HepG2 (cell line): ENCODE measurements around the gene MGMT.

Source experiments
- HNF4G ChIP-seq, 2 experiments: sonication (generic) in 1 of 2; formaldehyde crosslinking in 1 of 2; IDR thresholded peaks; 2 replicates each; pipeline versions ENCODE4 v1.4.0 to v1.6.1; 2011 to 2020; ENCODE audit warnings: borderline replicate concordance in 2 of 2, low read depth in 2 of 2, mild to moderate bottlenecking in 2 of 2, low read length in 1 of 2, missing genetic modification reagents in 1 of 2, moderate library complexity in 1 of 2
- ZBTB7B ChIP-seq: sonication (generic); formaldehyde crosslinking; IDR thresholded peaks from 2 replicates; pipeline ENCODE4 v1.4.0; 2020; ENCODE audit warnings: missing genetic modification reagents

GRCh38 chr10:129536336-129536735 lies 69.3 kb downstream of the MGMT start:
- TF ChIP-seq HNF4G (IDR thresholded peaks at IDR 0.05; ENCODE audit: borderline replicate concordance, low read depth, low read length) (no peak), HNF4G (CRISPR knock-in tag; IDR thresholded peaks at IDR 0.05; ENCODE audit: borderline replicate concordance, low read depth) (no peak), ZBTB7B (CRISPR knock-in tag) (no peak)
